SK-N-MC (cell line): ENCODE data around the gene ZNF740.

Source experiments
- DNase-seq: peaks from one replicate; pipeline ENCODE4 v3.0.0-alpha.2; 2011; ENCODE audit warnings: low read depth, low spot score
- H3K27ac ChIP-seq: fragments of 200-600 bp; sonication (generic); 2 replicates; pipeline ENCODE4 v1.5.1; 2016; ENCODE audit warnings: mixed run types
- H3K36me3 ChIP-seq: fragments of 200-600 bp; sonication (generic); 2 replicates; pipeline ENCODE4 v1.6.1; 2017; ENCODE audit warnings: antibody characterized with exemption, low read length, mixed read lengths; ENCODE audit not compliant: insufficient read depth
- H3K4me3 ChIP-seq: fragments of 200-600 bp; sonication (generic); 2 replicates; pipeline ENCODE4 v1.5.1; 2016
- H3K9ac ChIP-seq: fragments of 200-600 bp; sonication (generic); 2 replicates; pipeline ENCODE4 v1.8.0; 2017; ENCODE audit warnings: mixed run types, mixed read lengths; ENCODE audit not compliant: insufficient read length
- H3K9me3 ChIP-seq: fragments of 200-600 bp; sonication (generic); 2 replicates; pipeline ENCODE4 v1.6.1; 2017; ENCODE audit warnings: low read depth, mild to moderate bottlenecking, antibody characterized with exemption, low read length, moderate library complexity, mixed read lengths
- EZH2 ChIP-seq: fragments of 200-600 bp; sonication (generic); IDR thresholded peaks from one replicate; pipeline ENCODE4 v1.6.1; 2017; ENCODE audit warnings: antibody characterized with exemption
- FOXP2 ChIP-seq: optimal IDR thresholded peaks from 2 replicates; pipeline ENCODE3; 2011; ENCODE audit warnings: mild to moderate bottlenecking, moderate library complexity; ENCODE audit not compliant: insufficient read depth; ENCODE audit errors: extremely low read length, control extremely low read depth
- POLR2AphosphoS5 ChIP-seq: IDR thresholded peaks from 2 replicates; pipeline ENCODE4 v1.6.1; 2012; ENCODE audit warnings: mild to moderate bottlenecking, low read depth, low read length, borderline replicate concordance

The ZNF740 gene

GRCh38 chr12:53235742-53236442 lies 55.4 kb downstream of the ZNF740 start:
- no peak for DNase-seq
- Histone ChIP-seq H3K36me3 (no peaks in the 10 kb centered on the region), H3K27ac (no peak overlapping the region), H3K4me3 (no peak overlapping the region), H3K9me3 (no peaks in the 10 kb centered on the region), H3K9ac (no peak overlapping the region)
- TF ChIP-seq POLR2AphosphoS5: no peak
- TF ChIP-seq FOXP2: no peak
- no peak for TF ChIP-seq EZH2

GRCh38 chr12:53236443-53237111 lies 56.1 kb downstream of the ZNF740 start:
- no peaks in the 10 kb centered on the region for H3K9me3 ChIP-seq
- H3K27ac ChIP-seq: no peak overlapping the region
- H3K4me3 ChIP-seq: no peak overlapping the region
- no peaks in the 10 kb centered on the region for H3K36me3 ChIP-seq
- TF ChIP-seq POLR2AphosphoS5: no peak
- no peak for TF ChIP-seq FOXP2
- TF ChIP-seq EZH2: no peak
- H3K9ac ChIP-seq: no peak overlapping the region
- DNase-seq: no peak

GRCh38 chr12:53239643-53240258 lies 59.2 kb downstream of the ZNF740 start:
- no peak for DNase-seq
- no peak overlapping the region for H3K4me3 ChIP-seq
- H3K27ac ChIP-seq: no peak overlapping the region
- TF ChIP-seq FOXP2 (no peak), EZH2 (no peak), POLR2AphosphoS5 (no peak)
- H3K9me3 ChIP-seq: no peaks in the 10 kb centered on the region
- no peaks in the 10 kb centered on the region for H3K36me3 ChIP-seq
- H3K9ac ChIP-seq: no peak overlapping the region

GRCh38 chr12:53241623-53242412 lies 61.3 kb downstream of the ZNF740 start:
- no peak overlapping the region for H3K4me3 ChIP-seq
- TF ChIP-seq EZH2: no peak
- TF ChIP-seq POLR2AphosphoS5: no peak
- no peak for TF ChIP-seq FOXP2
- no peak overlapping the region for H3K27ac ChIP-seq
- no peak for DNase-seq
- no peak overlapping the region for H3K9ac ChIP-seq
- no peaks in the 10 kb centered on the region for H3K36me3 ChIP-seq
- H3K9me3 ChIP-seq: no peaks in the 10 kb centered on the region

GRCh38 chr12:53244337-53244736 lies 63.8 kb downstream of the ZNF740 start:
- Histone ChIP-seq H3K4me3 (no peak overlapping the region), H3K27ac (no peak overlapping the region), H3K9ac (no peak overlapping the region), H3K36me3 (no peaks in the 10 kb centered on the region), H3K9me3 (no peaks in the 10 kb centered on the region)
- TF ChIP-seq EZH2 (no peak), POLR2AphosphoS5 (no peak), FOXP2 (no peak)
- no peak for DNase-seq
